B cell (primary cell): Measurements from ENCODE around the gene LZTFL1. TPM values are rescaled to one million over a fixed set of nuclear protein-coding genes. Genes with fewer than 3 reads are reported as not detected.

Experiments used
- ATAC-seq: fragments of 200-7000 bp; cut with Tn5 transposase; one replicate; pipeline ENCODE4 v1.10.0; 2021; ENCODE audit warnings: low read depth, mild to moderate bottlenecking, moderate number of reproducible peaks, moderate library complexity
- CTCF ChIA-PET: fragments of 350-600 bp; sonication (Branson Sonifier 250); formaldehyde crosslinking; loops from one replicate; lab custom pipeline; 2021; ENCODE audit warnings: antibody characterized with exemption, inconsistent platforms; lab: Charles Lee
- POLR2A ChIA-PET: fragments of 350-600 bp; sonication (Branson Sonifier 250); formaldehyde crosslinking; loops from one replicate; lab custom pipeline; 2021; ENCODE audit warnings: antibody characterized with exemption; lab: Charles Lee
- DNase-seq: peaks from one replicate; pipeline ENCODE4 v3.0.0; 2013
- H2AFZ ChIP-seq: 2 replicates; pipeline ENCODE4 v1.6.1; 2012; ENCODE audit warnings: mild to moderate bottlenecking, low read depth, low read length; ENCODE audit not compliant: insufficient read depth, poor library complexity, severe bottlenecking
- H3K27ac ChIP-seq, 2 donors: 1 replicate in 1 of 2; 2 replicates in 1 of 2; pipeline ENCODE4 v1.5.1; 2012 to 2013; ENCODE audit warnings: low read length in 2 of 2, mild to moderate bottlenecking in 2 of 2, moderate library complexity in 1 of 2
- H3K27me3 ChIP-seq, 4 experiments: fragments of 200-600 bp in 1 of 4; sonication (generic) in 1 of 4; replicated peaks in 1 of 4; 1 replicate in 2 of 4; 2 replicates in 2 of 4; pipeline versions ENCODE4 v1.6.1 to v1.7.0; 2013 to 2016; ENCODE audit warnings: low read length in 3 of 4, mild to moderate bottlenecking in 2 of 4, mixed read lengths in 1 of 4, moderate library complexity in 1 of 4; ENCODE audit not compliant: insufficient read depth in 4 of 4, control insufficient read depth in 3 of 4; ENCODE audit errors: control extremely low read depth in 1 of 4
- H3K36me3 ChIP-seq, 2 experiments: replicated peaks in 1 of 2; 1 replicate in 1 of 2; 2 replicates in 1 of 2; pipeline versions ENCODE4 v1.6.1 to v1.7.1; 2013; ENCODE audit warnings: low read length in 1 of 2; ENCODE audit not compliant: insufficient read depth in 2 of 2, control insufficient read depth in 1 of 2; ENCODE audit errors: control extremely low read depth in 1 of 2, extremely low read depth in 1 of 2
- H3K4me1 ChIP-seq, 2 donors: fragments of 200-600 bp in 1 of 2; sonication (generic) in 1 of 2; 1 replicate in 1 of 2; 2 replicates in 1 of 2; pipeline versions ENCODE4 v1.5.1 to v1.6.1; 2013 to 2017; ENCODE audit warnings: low read length in 2 of 2; ENCODE audit not compliant: control insufficient read depth in 2 of 2, insufficient read depth in 2 of 2
- H3K4me2 ChIP-seq: replicated peaks from 2 replicates; pipeline ENCODE3; 2012; ENCODE audit warnings: mild to moderate bottlenecking, low read depth, low read length; ENCODE audit not compliant: poor library complexity, severe bottlenecking
- H3K4me3 ChIP-seq, 5 experiments: fragments of 200-600 bp in 1 of 5; sonication (generic) in 1 of 5; 1 replicate in 3 of 5; 2 replicates in 2 of 5; pipeline versions ENCODE4 v1.5.1 to v1.7.0; 2011 to 2016; ENCODE audit warnings: low read length in 4 of 5, mild to moderate bottlenecking in 4 of 5, low read depth in 2 of 5, control low read depth in 1 of 5, moderate library complexity in 1 of 5; ENCODE audit not compliant: insufficient read depth in 1 of 5; ENCODE audit errors: control extremely low read depth in 1 of 5, extremely low read depth in 1 of 5
- H3K79me2 ChIP-seq: fragments of 200-600 bp; sonication (generic); one replicate; pipeline ENCODE4 v1.6.0; 2016; ENCODE audit warnings: low read length; ENCODE audit not compliant: control insufficient read depth, insufficient read depth
- H3K9ac ChIP-seq: fragments of 200-600 bp; sonication (generic); 2 replicates; pipeline ENCODE4 v1.6.1; 2017; ENCODE audit warnings: mild to moderate bottlenecking, low read length, moderate library complexity
- H3K9me3 ChIP-seq, 3 donors: one replicate each; pipeline versions ENCODE4 v1.6.1 to v1.7.1; 2013; ENCODE audit warnings: low read length in 2 of 3; ENCODE audit not compliant: control insufficient read depth in 2 of 3, insufficient read depth in 1 of 3; ENCODE audit errors: control extremely low read depth in 1 of 3
- H4K20me1 ChIP-seq: 2 replicates; pipeline ENCODE4 v1.6.0; 2012; ENCODE audit warnings: mild to moderate bottlenecking, low read length; ENCODE audit not compliant: insufficient read depth, control insufficient read depth, poor library complexity, severe bottlenecking
- H3K27ac Mint-ChIP-seq: one replicate; pipeline ENCODE4 v1.8.0; 2021; ENCODE audit warnings: mixed read lengths
- H3K27me3 Mint-ChIP-seq: one replicate; pipeline ENCODE4 v1.8.0; 2021; ENCODE audit warnings: mixed read lengths
- H3K4me1 Mint-ChIP-seq: one replicate; pipeline ENCODE4 v1.8.0; 2021; ENCODE audit warnings: mixed read lengths
- H3K4me3 Mint-ChIP-seq: one replicate; pipeline ENCODE4 v1.8.0; 2021; ENCODE audit warnings: mixed read lengths
- H3K9me3 Mint-ChIP-seq: one replicate; pipeline ENCODE4 v1.8.0; 2022; ENCODE audit warnings: mixed read lengths; ENCODE audit not compliant: insufficient read depth
- EZH2 ChIP-seq: IDR thresholded peaks from 2 replicates; pipeline ENCODE4 v1.6.1; 2012; ENCODE audit warnings: borderline replicate concordance, low read depth, mild to moderate bottlenecking, moderate library complexity, low read length; ENCODE audit not compliant: insufficient read depth, poor library complexity, severe bottlenecking
- WGBS: methylation state at CpG from one replicate; pipeline ENCODE4 v1.1.5; 2013; ENCODE audit warnings: missing lambda C conversion rate; ENCODE audit not compliant: insufficient coverage; 5-methylcytosine and 5-hydroxymethylcytosine counted together
- intact Hi-C: fragments of 100-400 bp; cut with micrococcal nuclease; formaldehyde crosslinking; loops from one replicate; pipeline ENCODE4 v1.10.0; 2022
- polyA plus RNA-seq: library from polyadenylated mRNA; depleted of rRNA; stranded (reverse); fragments of >200 nt; gene quantifications from 2 replicates; pipeline ENCODE4 v1.2.3, GENCODE V29; 2012
- total RNA-seq, 2 donors: library from RNA; stranded (reverse); fragments of 120-200 nt in 1 of 2; gene quantifications; 1 replicate in 1 of 2; 2 replicates in 1 of 2; pipeline versions ENCODE4 v1.2.3 to v1.2.4, GENCODE V29; 2013 to 2022
- TF ChIP-seq, protein P1 (sequence below): fragments of 200-600 bp; IDR thresholded peaks from one replicate; pipeline ENCODE4 v1.8.0; 2022; ENCODE audit warnings: antibody characterized with exemption, mild to moderate bottlenecking

LZTFL1 gene
- total and polyA plus RNA-seq, 2 donors (not counting 1 experiment from before 2014, with no cell fraction given): 16.5 to 17.8 TPM

DNA sequence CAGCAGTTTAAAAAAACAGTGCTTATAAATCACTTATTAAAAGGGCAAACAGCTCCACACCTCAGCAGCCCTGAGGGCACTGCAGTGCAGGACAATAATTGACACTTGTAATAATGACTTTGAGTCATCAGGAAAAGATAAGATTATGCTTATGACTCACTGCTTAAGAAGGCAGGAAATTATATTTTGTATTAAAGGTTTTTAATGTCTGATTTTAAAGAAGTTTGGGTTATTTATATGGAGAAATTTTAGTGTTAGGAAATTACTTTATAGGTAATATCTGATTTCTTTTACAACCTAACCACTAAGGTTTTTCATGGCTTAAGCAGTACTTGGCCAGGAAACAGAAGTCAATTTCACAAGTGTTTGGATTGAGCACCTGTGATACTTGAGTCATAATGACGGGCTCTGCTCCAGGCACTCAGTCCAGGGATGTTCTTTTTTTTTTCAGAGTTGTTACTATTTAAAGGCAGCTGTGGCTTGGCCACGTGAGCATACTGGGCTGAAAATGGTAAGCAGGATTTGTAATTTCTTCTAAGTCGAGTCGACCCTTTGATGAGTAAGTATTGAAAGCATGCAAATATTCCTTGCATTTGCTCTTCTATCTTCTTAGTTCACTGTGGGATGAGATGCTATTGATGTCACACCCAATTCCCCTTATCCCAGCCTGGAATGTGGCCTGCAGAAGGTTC, 23.9 kb downstream of the LZTFL1 start:
- DNase-seq: no peak
- Histone ChIP-seq H3K4me1 (peaks cover 6 to 10% of the 10 kb centered on the region in 2 donors), H2AFZ (no peak overlapping the region), H3K9ac (no peak overlapping the region), H3K36me3 (peaks cover 0 to 9% of the 10 kb centered on the region in 2 experiments), H4K20me1 (no peaks in the 10 kb centered on the region), H3K27ac (no peak overlapping the region), H3K9me3 (peaks cover 0 to 7% (median 7%) of the 10 kb centered on the region in 3 donors), H3K4me3 (no peak overlapping the region), H3K4me2 (no peak overlapping the region), H3K27me3 (no peaks in the 10 kb centered on the region), H3K79me2 (no peaks in the 10 kb centered on the region)
- no peak for TF ChIP-seq EZH2
- TF ChIP-seq, protein P1, sequence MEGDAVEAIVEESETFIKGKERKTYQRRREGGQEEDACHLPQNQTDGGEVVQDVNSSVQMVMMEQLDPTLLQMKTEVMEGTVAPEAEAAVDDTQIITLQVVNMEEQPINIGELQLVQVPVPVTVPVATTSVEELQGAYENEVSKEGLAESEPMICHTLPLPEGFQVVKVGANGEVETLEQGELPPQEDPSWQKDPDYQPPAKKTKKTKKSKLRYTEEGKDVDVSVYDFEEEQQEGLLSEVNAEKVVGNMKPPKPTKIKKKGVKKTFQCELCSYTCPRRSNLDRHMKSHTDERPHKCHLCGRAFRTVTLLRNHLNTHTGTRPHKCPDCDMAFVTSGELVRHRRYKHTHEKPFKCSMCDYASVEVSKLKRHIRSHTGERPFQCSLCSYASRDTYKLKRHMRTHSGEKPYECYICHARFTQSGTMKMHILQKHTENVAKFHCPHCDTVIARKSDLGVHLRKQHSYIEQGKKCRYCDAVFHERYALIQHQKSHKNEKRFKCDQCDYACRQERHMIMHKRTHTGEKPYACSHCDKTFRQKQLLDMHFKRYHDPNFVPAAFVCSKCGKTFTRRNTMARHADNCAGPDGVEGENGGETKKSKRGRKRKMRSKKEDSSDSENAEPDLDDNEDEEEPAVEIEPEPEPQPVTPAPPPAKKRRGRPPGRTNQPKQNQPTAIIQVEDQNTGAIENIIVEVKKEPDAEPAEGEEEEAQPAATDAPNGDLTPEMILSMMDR: no peak
- Mint-ChIP-seq H3K27ac (no peak overlapping the region), H3K4me3 (no peak overlapping the region), H3K27me3 (no peaks in the 10 kb centered on the region), H3K4me1 (peaks cover 24% of the 10 kb centered on the region), H3K9me3 (no peaks in the 10 kb centered on the region)
- WGBS: 40% methylated on average over 1 of the region's 4 CpGs
- intact Hi-C loops: no loop called here
- ChIA-PET POLR2A (no interaction called here), CTCF (no interaction called here)
- no peak for ATAC-seq

DNA sequence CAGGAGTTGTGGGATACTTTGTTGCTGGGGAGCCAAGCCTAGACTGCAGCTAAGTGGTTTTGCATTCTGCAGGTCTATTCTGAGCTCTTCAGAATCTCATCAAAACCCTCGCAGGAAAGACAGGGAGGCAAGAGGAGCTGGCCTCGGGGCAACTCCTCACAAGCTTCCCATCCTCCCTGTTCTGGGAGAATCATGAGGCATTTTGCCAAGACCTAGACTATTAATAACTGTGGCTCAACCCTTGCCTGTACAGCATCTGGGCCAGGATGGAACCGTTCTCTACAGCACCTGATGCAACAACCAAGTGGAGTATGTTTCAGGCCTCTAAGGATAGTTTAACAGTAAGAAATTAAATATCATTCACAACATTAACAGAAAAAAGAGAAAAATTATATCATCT, 25.4 kb downstream of the LZTFL1 start:
- Histone ChIP-seq H3K27ac (no peak overlapping the region), H3K4me2 (no peak overlapping the region), H4K20me1 (no peaks in the 10 kb centered on the region), H2AFZ (no peak overlapping the region), H3K36me3 (no peaks in the 10 kb centered on the region), H3K79me2 (no peaks in the 10 kb centered on the region), H3K27me3 (no peaks in the 10 kb centered on the region), H3K4me1 (peaks cover 6 to 10% of the 10 kb centered on the region in 2 donors), H3K9ac (no peak overlapping the region), H3K9me3 (peaks cover 0 to 7% (median 7%) of the 10 kb centered on the region in 3 donors), H3K4me3 (no peak overlapping the region)
- no peaks in the 10 kb centered on the region for H3K9me3 Mint-ChIP-seq
- ChIA-PET CTCF (no interaction called here), POLR2A (no interaction called here)
- intact Hi-C loops: no loop called here
- no peak overlapping the region for H3K27ac Mint-ChIP-seq
- H3K4me1 Mint-ChIP-seq: peaks cover 24% of the 10 kb centered on the region
- WGBS: 92% methylated on average over 2 of the region's 3 CpGs
- no peaks in the 10 kb centered on the region for H3K27me3 Mint-ChIP-seq
- DNase-seq (no peak), ATAC-seq (no peak)
- TF ChIP-seq, protein P1: no peak
- TF ChIP-seq EZH2: no peak
- H3K4me3 Mint-ChIP-seq: no peak overlapping the region
